ENCODE data around the gene ZMIZ2.

Gene ZMIZ2

GRCh38 chr7:44755698-44756627, 7.3 kb downstream of the ZMIZ2 start:
- no peak overlapping the region for H3K4me2 ChIP-seq (ENCODE audit: low read depth, low read length, poor library complexity, severe bottlenecking)
- H3K9me3 ChIP-seq (ENCODE audit: insufficient read depth, low read length): no peaks in the 10 kb centered on the region
- no peaks in the 10 kb centered on the region for H3F3A ChIP-seq (ENCODE audit: insufficient read depth)
- H3K79me2 ChIP-seq (ENCODE audit: insufficient read depth, low read length): no peaks in the 10 kb centered on the region; the same call in 1 of the 2 replicates
- no peak overlapping the region for H3K27ac ChIP-seq (ENCODE audit: low read depth, low read length)
- H3K36me3 ChIP-seq (ENCODE audit: low read length): no peaks in the 10 kb centered on the region
- H3K9me2 ChIP-seq (replicated peaks; ENCODE audit: insufficient read depth, low read length): no peaks in the 10 kb centered on the region
- H3K4me3 ChIP-seq (ENCODE audit: insufficient read depth, low read length, poor library complexity, severe bottlenecking): no peak overlapping the region
- no peak overlapping the region for H2AFZ ChIP-seq (ENCODE audit: low read depth, low read length, severe bottlenecking)
- H4K20me1 ChIP-seq (ENCODE audit: low read depth, low read length): peaks cover 3% of the 10 kb centered on the region; the same call in 1 of the 2 replicates
- no peak for TF ChIP-seq EZH2phosphoT487 (conservative IDR thresholded peaks at IDR 0.05; ENCODE audit: low read length)
- no peak for TF ChIP-seq CTCF (IDR thresholded peaks at IDR 0.05; ENCODE audit: insufficient read depth, low read length, poor library complexity, severe bottlenecking)
- no peaks in the 10 kb centered on the region for H3K27me3 ChIP-seq (ENCODE audit: low read length)
- no peak overlapping the region for H3K9ac ChIP-seq (ENCODE audit: low read length)

- H3K4me2 ChIP-seq (ENCODE audit: low read depth, low read length, poor library complexity, severe bottlenecking): no peak overlapping the region
- H3K27ac ChIP-seq (ENCODE audit: low read depth, low read length): no peak overlapping the region
- H3K9me3 ChIP-seq (ENCODE audit: insufficient read depth, low read length): no peaks in the 10 kb centered on the region
- no peaks in the 10 kb centered on the region for H3F3A ChIP-seq (ENCODE audit: insufficient read depth)
- no peaks in the 10 kb centered on the region for H3K27me3 ChIP-seq (ENCODE audit: low read length)
- H3K4me3 ChIP-seq (ENCODE audit: insufficient read depth, low read length, poor library complexity, severe bottlenecking): no peak overlapping the region
- H4K20me1 ChIP-seq (ENCODE audit: low read depth, low read length): no peaks in the 10 kb centered on the region
- H3K9me2 ChIP-seq (replicated peaks; ENCODE audit: insufficient read depth, low read length): no peaks in the 10 kb centered on the region
- no peaks in the 10 kb centered on the region; the same call in 1 of the 2 replicates for H3K79me2 ChIP-seq (ENCODE audit: insufficient read depth, low read length)
- no peak overlapping the region for H2AFZ ChIP-seq (ENCODE audit: low read depth, low read length, severe bottlenecking)
- no peak for TF ChIP-seq EZH2phosphoT487 (conservative IDR thresholded peaks at IDR 0.05; ENCODE audit: low read length)
- TF ChIP-seq CTCF (IDR thresholded peaks at IDR 0.05; ENCODE audit: insufficient read depth, low read length, poor library complexity, severe bottlenecking): no peak
- H3K9ac ChIP-seq (ENCODE audit: low read length): no peak overlapping the region
- no peaks in the 10 kb centered on the region for H3K36me3 ChIP-seq (ENCODE audit: low read length)
Measured at GRCh38 chr7:44756904-44757303, 8.3 kb downstream of the ZMIZ2 start.

- Histone ChIP-seq H3K79me2 (ENCODE audit: insufficient read depth, low read length) (no peaks in the 10 kb centered on the region; the same call in 1 of the 2 replicates), H3K4me2 (ENCODE audit: low read depth, low read length, poor library complexity, severe bottlenecking) (no peak overlapping the region), H2AFZ (ENCODE audit: low read depth, low read length, severe bottlenecking) (no peak overlapping the region), H3K9me2 (replicated peaks; ENCODE audit: insufficient read depth, low read length) (no peaks in the 10 kb centered on the region), H3K27me3 (ENCODE audit: low read length) (no peaks in the 10 kb centered on the region), H3K4me3 (ENCODE audit: insufficient read depth, low read length, poor library complexity, severe bottlenecking) (no peak overlapping the region), H3F3A (ENCODE audit: insufficient read depth) (no peaks in the 10 kb centered on the region), H3K9me3 (ENCODE audit: insufficient read depth, low read length) (no peaks in the 10 kb centered on the region), H3K36me3 (ENCODE audit: low read length) (no peaks in the 10 kb centered on the region), H3K27ac (ENCODE audit: low read depth, low read length) (no peak overlapping the region), H3K9ac (ENCODE audit: low read length) (no peak overlapping the region), H4K20me1 (ENCODE audit: low read depth, low read length) (no peaks in the 10 kb centered on the region)
- TF ChIP-seq EZH2phosphoT487 (conservative IDR thresholded peaks at IDR 0.05; ENCODE audit: low read length): no peak
- no peak for TF ChIP-seq CTCF (IDR thresholded peaks at IDR 0.05; ENCODE audit: insufficient read depth, low read length, poor library complexity, severe bottlenecking)
Measured at GRCh38 chr7:44757311-44757710, 8.7 kb downstream of the ZMIZ2 start.

All from SU-DHL-6 (cell line).